Heart left ventricle (tissue), 13 donors: ENCODE results near the gene EPHB6.

ENCODE experiments used
- POLR2A ChIP-seq, 2 donors: fragments of 450-650 bp; IDR thresholded peaks; one replicate each; pipeline ENCODE4 v1.6.1; 2017; ENCODE audit warnings: antibody characterized with exemption in 2 of 2, mild to moderate bottlenecking in 2 of 2, moderate library complexity in 2 of 2
- TF ChIP-seq, protein P1 (sequence below), 12 donors: fragments of 200-600 bp; sonication (generic) in 4 of 12; IDR thresholded peaks; one replicate each; pipeline versions ENCODE4 v1.5.0 to v1.8.0; 2018 to 2022; ENCODE audit warnings: antibody characterized with exemption in 12 of 12, mild to moderate bottlenecking in 5 of 12
- donor health status: ischemic (EF 13 %, LVEDD 7.1; RV severe dilation, severe dysfunction).
- donor health status: DM: no; HTN: yes; CAD: no.
- donor health status: DM: no; HTN: no; CAD: no.
- donor health status: ischemic (EF 25% LVEDD 6.9; RV normal size, moderate dysfunction).
- donor health status: ischemic (EF 25% LVEDD 5.7; RV mildly dilated, moderate dysfunction).
- donor health status: ischemic (EF 35%, LVEDD 5.7; RV mildly dilated, moderate dysfunction).
- donor health status: nonischemic (EF 11% LVEDD 7.7; RV severe dilation, severe dysfunction).
- donor health status: DM: yes; HTN: yes; CAD: no.
- donor health status: PGD.
- donor health status: ischemic (EF 29% LVEDD 5.4; RV normal size, mild dysfunction).
- donor health status: nonischemic (EF 23%, LVEDD 6.1; RV moderate dilation, normal function).

DNA sequence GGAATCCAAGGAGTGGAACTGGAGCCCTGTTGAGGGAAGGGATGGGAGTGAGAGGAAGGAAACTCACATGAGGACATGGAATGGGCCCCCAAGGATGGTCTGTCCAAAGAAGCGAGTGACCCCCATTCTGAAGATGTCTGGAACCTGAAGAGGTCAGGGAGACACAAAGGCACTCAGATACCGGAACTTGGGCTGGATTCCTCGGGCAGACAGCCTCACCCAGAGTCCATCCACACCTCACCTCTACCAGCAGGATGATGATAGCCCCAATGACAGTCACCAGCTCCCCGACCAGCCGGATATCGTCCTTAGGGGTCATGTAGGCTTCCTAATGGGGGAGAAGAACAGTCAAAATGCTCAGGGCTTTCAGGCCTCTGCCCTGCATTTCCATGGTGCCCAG, 20.0 kb downstream of the EPHB6 start:
- TF ChIP-seq POLR2A (IDR thresholded peaks at IDR 0.05) = no peak
- TF ChIP-seq, protein P1, sequence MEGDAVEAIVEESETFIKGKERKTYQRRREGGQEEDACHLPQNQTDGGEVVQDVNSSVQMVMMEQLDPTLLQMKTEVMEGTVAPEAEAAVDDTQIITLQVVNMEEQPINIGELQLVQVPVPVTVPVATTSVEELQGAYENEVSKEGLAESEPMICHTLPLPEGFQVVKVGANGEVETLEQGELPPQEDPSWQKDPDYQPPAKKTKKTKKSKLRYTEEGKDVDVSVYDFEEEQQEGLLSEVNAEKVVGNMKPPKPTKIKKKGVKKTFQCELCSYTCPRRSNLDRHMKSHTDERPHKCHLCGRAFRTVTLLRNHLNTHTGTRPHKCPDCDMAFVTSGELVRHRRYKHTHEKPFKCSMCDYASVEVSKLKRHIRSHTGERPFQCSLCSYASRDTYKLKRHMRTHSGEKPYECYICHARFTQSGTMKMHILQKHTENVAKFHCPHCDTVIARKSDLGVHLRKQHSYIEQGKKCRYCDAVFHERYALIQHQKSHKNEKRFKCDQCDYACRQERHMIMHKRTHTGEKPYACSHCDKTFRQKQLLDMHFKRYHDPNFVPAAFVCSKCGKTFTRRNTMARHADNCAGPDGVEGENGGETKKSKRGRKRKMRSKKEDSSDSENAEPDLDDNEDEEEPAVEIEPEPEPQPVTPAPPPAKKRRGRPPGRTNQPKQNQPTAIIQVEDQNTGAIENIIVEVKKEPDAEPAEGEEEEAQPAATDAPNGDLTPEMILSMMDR (IDR thresholded peaks at IDR 0.05) = no peak
